SK-N-SH treated with all-trans-retinoic acid at 6 μM for 48 hours (cell line): ENCODE measurements around the gene CARD18.

ENCODE experiments used
- ARNTL ChIP-seq: fragments of 450-650 bp; formaldehyde crosslinking; IDR thresholded peaks from 2 replicates; pipeline ENCODE4 v1.5.0; 2020; ENCODE audit warnings: low read depth, mild to moderate bottlenecking, moderate library complexity, borderline replicate concordance
- PATZ1 ChIP-seq: fragments of 250-450 bp; sonication (Bioruptor Pico); IDR thresholded peaks from 2 replicates; pipeline ENCODE4 v1.8.0; 2020; ENCODE audit warnings: mild to moderate bottlenecking, moderate library complexity, borderline replicate concordance

- no peak for TF ChIP-seq ARNTL (CRISPR knock-in tag)
- TF ChIP-seq PATZ1 (CRISPR knock-in tag), result no peak
Measured at GRCh38 chr11:105183987-105184386, 44.4 kb upstream of the CARD18 start.
